ENCODE results near the gene IWS1.
"Not testable (repeated sequence)": the region's sequence is repeated elsewhere in the genome, so short reads cannot be mapped to it uniquely, and the experiment has no call there.

Gene IWS1

DNA sequence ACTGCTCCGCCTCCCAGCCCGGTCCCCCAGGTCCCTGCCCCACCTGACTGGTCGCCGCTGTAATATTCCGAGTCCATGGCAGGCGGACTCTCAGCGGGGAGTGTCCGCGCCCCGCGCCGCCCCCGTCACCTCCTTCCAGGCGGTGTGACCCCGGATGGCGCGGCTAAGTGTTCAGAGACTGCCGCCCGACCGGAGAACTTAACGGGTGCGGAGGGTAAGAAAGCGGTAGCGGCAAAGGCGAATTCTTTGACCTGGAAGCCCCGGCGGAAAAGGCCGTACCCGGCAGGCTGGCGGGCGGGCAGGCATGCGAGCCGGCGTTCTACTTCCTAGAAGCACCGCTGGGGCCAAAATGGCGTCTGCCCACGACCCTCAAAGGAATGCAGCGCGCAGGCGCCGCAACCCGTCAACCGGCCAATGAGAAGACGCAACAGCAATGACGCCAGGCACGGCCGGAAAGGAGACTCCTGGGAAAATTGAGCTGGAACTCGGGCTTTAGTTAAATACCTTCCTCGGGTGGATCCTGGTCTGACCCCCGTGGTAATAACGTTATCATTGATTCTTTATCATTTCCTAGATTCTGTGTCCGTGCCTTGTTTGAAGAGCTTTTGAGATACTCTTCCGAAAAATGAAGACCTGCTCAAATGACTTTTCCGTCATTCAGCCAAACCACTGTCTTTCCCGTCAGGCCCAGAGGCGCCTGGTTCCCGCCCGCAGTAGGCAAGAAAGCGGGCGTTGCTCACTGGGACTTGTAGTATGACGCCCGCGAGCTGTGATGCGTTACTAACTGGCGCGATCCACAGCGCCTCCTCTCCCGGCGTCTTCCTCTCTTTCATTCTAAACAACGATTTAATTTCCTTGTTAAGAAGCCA lies at the start of gene IWS1:
Gene IWS1, minus strand, starts transcription at position 358 of the 869 bp plus-strand sequence. Its CDS starts 281 bp downstream, at position 77.
- DNase-seq (ENCODE audit: low spot score) = peak; percentile 93

DNA sequence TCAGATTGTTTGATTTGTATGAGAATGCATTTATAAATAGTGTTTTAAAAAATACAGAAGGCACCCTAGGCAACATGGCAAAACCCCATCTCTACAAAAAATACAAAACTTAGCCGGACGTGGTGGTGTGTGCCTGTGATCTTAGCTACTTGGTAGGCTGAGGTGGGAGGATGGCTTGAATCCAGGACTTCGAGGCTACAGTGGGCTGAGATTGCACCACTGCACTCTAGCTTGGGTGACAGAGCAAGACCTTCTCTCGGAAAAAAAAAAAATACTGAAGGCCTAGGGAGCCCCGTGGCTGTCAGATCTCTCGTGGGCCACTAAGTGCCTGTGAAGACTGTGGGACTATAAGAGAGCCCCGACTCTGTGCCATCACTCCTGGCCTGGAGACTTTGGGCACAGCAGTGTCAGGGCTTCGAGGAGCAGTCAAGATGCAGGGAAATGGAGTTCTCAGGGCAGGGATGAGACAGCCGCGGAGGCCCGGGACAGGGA lies 49.7 kb upstream of the IWS1 start:
- no peak for DNase-seq (ENCODE audit: low spot score)

DNA sequence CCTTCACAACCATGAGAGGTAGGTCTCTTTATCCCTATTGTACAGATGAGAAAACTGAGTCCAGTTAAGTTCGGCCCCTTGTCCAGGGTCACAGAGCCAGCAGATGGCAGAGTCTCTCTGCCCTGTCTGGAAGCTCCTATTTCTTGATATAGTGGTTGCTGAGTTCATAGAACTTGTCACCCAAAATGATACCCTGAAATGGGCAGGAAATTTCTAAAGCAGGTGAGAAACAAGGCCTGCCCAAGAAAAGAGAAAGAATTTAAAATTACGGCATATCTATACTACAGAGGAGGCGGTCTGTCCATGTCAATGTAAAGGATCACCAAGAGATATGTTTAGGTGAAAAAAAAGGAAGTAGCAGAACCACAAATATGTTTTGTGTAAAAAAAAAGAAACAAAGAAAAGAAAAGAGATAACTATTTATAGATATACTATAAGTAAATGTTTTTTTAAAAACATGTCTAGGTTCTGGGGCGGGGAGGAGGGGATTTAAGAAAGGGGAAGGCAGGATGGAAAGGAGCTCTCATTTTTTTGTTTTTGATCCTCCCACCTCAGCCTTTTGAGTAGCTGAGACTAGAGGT lies 49.0 kb upstream of the IWS1 start:
- DNase-seq (ENCODE audit: low spot score) = no peak

DNA sequence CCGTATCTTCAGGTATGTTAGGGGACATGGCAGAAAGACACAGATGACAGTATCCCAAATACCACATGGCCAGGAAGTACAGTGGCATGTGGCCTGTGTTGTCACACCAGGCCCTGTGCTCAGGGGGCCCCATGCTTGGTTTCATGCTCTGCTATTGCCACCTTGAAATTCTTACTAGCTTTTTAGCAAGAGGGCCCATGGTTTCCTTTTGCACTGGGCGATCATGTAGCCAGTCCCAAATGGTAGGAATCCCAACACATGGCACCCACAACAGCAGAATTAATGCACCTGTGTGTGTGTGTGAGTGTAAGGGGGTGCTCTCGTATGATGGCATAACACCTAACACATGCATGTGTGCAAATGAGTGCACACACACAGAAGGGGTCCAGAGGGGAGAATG lies 48.4 kb upstream of the IWS1 start:
- DNase-seq (ENCODE audit: low spot score) = no peak

DNA sequence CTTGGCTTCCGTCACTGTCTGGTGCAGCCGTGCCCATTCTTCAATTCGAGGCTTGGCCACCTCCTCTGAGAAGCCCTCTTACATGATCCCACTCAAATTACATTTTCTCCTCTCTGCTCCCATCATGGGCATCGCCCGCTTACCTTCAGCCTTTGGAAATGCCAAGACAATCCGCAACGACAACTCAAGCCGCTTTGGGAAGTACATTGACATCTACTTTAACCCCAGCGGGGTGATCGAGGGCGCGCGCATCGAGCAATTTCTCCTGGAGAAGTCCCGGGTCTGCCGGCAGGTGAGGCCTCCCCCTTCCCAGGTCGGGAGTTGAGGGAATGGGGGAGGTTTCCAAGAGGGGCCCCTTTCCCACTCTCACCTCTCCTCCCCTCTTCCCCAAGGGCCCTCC lies 47.5 kb upstream of the IWS1 start:
- no peak for DNase-seq (ENCODE audit: low spot score)

DNA sequence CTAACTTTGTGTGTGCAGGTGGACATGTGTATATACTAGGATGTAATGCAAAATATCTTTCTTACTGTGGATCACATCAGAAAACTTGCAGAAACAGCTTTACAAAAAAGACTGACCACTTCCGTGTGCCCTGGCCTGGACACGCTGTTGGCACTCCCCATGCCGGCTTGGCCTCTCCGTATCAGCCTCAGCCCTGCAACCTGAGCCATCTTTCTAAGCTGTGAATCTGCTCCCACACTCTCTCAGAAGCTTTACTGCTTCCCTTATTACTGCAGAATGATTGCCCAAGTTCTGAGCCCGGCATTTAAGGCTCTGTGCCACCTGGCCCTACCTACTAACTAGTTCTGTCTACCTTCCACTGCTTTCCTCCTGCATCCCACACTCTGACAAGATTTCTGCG lies 47.0 kb upstream of the IWS1 start:
- DNase-seq (ENCODE audit: low spot score) = no peak

DNA sequence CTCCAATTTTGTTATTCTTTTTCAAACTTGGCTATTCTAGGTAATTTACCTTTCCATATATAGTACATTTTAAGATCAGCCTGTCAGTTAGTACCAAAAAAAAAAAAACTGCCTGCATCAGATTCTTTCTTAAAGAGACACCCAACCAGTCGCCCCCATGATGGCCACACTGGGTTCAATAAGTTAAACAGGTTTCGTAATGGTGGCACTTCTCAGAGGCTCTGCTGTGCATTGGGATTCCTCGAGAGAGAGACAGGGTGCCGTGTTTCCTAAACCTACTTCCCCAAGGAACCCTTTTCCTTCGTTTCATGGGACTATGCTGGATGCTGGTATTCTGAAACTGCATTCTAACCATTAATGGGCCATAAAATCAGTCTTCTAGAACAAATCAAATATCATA lies 46.6 kb upstream of the IWS1 start:
- no peak for DNase-seq (ENCODE audit: low spot score)

DNA sequence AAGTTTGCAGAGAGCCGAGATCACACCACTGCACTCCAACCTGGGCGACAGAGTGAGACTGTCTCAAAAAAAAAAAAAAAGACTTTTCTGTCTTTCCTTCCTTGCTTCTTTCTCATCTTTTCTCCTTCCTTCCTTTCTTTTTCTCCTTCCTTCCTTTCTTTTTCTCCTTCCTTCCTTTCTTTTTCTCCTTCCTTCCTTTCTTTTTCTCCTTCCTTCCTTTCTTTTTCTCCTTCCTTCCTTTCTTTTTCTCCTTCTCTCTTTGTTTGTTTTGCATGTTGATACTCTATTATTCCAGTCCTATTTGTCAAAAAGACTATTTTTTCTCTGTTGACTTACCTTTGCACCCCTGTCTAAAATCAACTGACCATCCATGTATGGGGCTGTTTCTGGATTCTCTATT lies 46.1 kb upstream of the IWS1 start:
- DNase-seq (ENCODE audit: low spot score) = not testable (repeated sequence)

DNA sequence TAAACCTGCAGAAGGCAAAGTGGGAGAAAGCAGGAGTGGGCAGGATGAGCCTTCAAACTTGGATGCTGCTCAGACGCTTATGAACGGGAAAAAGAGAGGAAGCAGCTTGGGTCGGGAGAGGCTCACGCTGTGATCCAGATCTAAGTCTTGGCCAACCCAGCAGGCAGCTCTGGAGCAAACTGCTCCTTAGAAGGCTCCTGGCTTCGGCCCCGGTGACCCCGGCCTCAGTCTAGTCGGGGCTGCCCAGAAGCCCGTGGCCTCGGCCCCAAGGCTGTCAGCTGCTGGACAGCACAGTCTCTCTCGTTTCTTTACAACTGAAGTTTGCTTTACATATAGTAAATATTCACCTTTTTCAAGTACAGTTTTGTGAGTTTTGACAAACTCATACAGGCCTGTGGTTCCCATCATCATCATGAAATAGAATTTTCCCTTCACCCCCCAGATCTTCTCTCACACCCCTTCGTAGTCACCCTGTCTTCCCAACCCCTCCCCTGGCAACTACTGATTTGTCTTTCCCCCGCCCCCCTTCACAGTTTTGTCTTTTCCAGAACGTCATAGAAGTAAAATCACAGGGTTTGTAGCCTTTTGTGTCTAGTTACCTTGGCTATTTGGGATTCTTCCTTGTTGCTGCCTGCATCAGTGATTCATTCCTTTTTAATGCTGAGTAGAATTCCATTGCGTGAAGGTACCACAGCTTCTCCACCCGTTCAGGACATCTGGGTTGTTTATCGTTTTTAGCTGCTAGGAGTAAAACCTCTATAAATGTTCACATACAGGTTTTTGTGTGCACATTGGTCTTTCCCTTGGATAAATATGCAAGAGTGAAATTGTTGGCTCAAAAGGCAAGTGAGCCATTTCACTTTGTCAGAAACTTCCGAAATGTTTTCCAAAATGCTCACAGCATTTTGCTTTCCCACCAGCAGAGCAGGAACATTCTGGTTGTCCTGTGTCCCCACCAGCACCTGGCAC lies 44.3 kb upstream of the IWS1 start:
- no peak for DNase-seq (ENCODE audit: low spot score)

DNA sequence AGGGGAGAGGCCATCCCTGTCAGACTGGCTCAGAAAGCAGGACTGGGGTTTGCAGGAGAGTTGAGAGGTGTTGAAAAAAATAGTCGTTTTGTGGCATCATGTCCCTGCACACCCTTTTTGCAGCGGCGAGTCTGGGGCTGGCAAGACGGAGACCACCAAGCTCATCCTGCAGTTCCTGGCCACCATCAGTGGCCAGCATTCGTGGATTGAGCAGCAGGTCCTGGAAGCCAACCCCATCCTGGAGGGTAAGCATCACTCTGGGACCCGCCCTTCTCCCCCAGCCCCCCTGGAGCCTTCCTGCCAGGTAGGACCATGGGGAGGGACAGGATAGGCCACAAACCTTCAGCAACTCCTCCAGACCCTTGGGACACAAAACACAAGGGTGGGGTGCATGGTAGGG lies 43.4 kb upstream of the IWS1 start:
- DNase-seq (ENCODE audit: low spot score) = no peak

DNA sequence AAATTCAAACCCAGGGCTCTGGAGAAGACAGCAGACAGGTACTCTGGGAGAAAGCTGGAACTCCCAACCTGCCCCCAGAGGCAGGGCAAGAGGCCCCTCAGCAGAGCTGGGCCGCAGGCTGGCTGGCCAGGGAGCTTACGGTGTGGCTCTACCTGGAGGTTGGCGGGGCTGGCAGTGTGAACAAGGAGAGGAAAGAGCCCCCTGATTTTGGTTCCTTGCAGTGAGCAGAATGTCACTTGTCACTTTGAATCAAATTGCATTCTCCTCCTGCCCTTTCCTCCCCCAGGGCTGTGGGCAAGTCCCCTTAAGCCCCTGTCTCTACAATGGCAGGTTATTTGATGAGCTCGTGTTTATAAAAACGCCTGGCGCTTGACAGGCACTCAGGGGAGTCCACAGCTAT lies 41.8 kb upstream of the IWS1 start:
- DNase-seq (ENCODE audit: low spot score) = no peak

DNA sequence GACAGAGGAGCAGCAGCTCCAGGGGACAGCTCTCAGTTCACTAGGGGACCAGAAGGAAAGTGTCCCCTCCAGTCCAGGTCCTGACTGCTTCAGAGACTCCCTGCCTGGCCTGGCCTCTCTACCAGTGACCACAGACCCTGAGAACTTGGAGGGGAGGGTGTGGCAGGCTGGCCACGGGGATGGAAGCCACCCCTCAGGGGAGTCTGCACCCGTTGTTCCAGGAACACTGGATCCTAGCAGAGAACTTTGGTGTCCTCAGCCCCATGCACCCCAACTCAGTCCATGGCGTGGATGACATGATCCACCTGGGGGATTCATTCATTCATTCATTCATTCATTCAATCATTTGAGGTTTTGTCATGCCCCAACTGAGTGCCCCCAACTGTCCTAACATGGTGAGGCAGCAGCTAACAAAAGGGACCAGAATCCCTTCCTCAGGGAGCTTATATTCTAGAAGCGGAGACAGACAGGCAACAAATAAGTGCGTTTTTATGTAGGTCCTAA lies 41.1 kb upstream of the IWS1 start:
- no peak for DNase-seq (ENCODE audit: low spot score)

DNA sequence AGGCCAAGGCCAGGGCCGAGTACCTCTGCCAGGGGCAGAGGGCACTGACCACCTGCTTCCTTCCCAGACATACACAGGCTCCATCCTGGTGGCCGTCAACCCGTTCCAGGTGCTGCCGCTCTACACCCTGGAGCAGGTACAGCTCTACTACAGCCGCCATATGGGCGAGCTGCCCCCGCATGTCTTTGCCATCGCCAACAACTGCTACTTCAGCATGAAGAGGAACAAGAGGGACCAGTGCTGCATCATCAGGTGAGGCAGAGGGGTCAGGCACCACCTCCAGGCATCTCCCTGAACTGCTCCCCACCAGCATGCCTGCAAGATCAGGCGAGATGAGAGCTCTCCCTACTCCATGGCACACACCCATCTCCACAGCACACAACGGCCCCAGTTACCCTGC lies 40.3 kb upstream of the IWS1 start:
- no peak for DNase-seq (ENCODE audit: low spot score)

DNA sequence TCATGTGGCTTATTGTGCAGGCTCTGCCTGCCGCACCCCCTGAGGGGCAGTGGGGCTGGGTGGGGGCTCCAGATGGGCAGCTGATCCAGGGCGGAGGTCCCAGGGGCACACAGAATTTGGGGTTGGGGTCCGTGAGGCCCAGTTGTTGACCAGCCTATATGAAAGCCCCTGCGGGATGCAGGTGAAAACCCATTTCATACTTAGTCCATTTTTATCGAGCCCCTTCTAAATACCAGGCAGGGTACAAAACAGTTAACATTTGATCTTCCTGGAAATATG lies 39.8 kb upstream of the IWS1 start:
- DNase-seq (ENCODE audit: low spot score) = no peak

DNA sequence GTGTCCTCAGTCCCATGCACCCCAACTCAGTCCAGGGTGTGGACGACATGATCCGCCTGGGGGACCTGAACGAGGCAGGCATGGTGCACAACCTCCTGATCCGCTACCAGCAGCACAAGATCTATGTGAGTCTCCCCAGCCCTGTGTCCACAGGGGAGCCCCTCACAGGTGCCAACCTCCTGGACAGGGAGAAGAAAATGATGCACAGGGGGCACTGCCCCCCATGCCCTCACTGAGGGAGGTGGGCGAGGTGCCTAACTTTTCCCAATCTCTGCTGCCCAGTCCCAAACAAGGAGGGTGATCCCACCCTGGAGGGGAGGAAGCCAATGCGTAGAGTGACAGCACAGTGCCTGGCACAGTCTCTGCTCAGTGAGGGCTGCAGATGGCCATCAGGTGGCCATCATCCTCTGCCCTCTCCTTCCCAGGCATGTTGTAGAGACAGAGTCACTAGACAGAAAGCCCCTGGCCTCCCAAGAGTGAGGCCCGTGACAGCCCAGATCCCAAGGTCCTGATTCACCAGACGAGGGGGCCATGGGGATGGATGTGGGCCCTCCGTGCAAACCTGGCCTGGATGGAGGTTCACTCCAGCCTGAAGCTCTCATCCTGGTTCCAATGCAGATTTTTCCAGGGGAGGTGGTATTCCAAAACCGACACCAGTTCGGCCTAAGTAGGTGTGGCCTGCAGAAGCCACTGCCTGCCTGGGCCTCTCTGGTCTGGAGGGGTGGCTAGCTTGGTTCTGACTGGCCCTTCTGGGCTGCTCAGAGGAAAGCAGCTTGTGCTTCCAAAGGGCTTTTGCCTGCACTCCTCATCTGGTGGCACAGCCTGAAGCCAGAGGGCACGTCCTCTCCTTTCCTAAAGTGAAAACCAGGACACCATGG lies 39.2 kb upstream of the IWS1 start:
- no peak for DNase-seq (ENCODE audit: low spot score)

DNA sequence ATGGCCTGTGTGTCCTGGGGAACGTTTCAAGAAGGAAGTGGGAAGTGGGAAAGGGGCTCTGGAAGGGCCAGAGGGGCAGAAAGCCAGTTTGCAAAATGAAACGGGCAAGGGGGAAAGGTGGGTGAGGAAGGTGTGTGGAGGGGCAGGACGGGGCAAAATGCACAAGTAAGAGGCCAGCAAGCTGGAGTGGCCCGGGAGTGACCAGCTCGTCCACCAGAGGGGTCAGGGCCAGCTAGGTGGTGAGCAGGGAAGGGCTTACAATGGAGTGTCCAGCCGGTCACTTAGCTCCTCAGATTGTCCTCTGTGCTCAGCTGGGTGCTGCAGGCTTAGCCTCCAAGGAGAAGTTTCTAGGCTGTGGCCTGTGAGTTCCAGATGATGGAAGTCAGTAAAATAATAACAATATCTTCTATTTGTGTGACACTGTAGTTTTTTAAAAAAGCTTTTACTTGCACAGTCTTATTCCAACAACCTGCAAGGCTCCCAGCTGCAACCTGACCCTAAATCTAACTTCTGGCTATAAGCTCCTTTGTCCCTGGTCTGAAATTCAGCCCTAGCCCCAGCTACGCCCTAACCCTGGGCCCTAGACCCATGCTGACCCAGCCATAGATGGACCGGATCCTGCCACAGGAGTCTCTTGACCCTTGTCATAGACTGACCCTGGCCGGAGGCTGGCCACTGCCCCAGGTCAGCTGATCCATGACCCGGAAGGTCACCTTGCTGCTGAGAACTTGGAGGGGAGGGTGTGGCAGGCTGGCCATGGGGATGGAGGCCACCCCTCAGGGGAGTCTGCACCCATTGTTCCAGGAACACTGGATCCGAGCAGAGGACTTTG lies 38.4 kb upstream of the IWS1 start:
- no peak for DNase-seq (ENCODE audit: low spot score)

DNA sequence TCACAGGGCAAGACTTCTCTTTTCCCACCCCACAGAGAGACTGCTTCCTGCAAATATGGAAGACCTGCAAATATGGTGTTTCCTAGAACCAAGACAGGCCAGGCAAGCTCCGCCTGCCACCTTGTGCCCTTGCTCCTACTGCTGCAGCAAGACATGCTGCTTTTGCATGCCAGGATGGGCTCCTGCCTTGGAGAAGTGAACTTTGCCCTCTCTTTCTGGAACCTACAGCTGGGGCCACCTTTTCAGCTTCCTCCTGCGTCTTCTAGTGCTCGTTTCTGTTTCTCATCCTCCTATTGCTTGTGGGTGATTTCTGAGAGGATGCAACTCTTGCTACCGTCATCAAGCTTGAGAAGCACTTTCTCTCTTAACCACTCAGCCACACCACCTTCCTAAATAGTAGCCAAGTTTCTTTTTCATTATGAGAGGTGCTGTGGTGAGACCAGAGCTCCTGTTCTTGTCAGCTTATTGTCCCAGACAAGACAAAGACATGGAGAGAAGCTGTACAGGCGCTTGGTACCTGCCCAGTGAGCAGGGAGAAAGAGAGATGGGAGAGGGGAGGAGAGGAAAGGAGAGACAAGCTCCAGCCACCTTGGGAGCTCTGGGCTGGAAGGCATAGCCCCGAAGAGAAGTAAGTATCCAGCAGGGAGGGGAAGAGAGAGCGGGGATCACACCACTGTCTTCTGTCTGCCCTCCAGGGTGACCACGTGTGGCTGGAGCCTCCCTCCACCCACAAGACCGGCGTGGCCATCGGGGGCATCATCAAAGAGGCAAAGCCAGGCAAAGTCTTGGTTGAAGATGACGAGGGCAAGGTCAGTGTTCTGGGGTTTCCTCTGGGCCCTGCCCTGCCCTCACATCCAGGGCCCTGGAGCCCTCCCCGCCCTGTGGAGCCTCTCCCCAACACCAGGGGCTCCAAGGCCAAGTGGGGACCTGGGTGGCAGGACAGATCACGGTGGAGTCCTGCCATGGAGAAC lies 37.5 kb upstream of the IWS1 start:
- no peak for DNase-seq (ENCODE audit: low spot score)

DNA sequence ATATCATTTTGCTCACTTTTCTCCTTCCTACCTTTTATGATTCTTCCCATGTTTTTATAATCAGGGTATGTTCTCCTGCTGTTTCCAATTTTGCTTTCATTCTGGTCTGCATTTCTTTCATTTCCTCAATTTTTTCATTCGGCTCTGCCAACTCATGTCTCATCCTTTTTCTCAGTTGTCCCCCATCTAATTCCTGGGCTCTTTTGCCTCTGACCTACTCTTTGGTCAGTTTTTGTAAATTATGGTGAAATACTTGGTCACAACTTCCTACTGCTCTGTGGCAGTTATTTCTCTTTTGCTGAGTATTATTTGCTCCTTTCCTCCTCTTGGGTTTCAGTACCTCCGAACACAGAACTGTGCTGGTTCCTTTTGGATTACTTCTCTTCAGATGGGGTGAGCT lies 36.6 kb upstream of the IWS1 start:
- no peak for DNase-seq (ENCODE audit: low spot score)

DNA sequence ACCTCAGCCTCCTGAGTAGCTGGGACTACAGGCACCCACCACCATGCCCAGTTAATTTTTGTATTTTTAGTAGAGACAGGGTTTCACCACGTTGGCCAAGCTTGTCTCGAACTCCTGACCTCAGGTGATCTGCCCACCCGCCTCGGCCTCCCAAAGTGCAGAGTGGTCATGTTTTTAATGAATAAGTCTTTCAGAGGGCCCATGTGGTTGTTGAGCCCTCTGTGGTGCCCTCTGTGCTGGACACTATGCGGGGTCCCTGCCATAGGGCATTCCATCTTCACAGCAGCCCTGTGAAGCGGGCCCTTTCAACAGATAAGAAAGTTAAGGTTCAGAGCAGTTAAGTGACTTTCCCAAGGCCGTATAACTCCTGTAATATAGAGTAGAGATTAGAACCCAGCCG lies 35.1 kb upstream of the IWS1 start:
- DNase-seq (ENCODE audit: low spot score) = no peak

DNA sequence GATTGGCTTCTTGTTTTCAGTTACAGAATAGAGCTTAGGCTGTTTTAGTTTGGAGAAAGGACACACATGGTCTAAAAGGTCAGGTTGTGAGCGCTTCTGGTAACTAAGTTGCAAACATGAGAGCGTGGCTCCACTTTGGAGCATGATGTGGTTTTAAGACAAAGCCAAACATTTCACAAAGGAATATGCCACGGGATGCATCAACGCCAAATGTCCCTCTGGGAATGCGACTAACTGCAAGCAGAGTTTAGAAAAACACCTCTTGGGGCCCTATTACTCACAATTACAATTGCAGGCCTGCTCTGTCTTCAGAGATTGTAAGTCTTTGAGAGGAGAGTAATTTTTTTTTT lies 34.6 kb upstream of the IWS1 start:
- no peak for DNase-seq (ENCODE audit: low spot score)

Measured in D341Med (cell line).